Ishikawa (cell line): ENCODE measurements around the gene ZNF607.
A peak's percentile ranks its signal among the peaks of the same experiment; 100 is the strongest.

ENCODE experiments used
- CEBPB ChIP-seq: IDR thresholded peaks from 2 replicates; pipeline ENCODE4 v1.6.1; 2012
- CREB1 ChIP-seq: IDR thresholded peaks from 2 replicates; pipeline ENCODE4 v1.6.1; 2012; ENCODE audit warnings: low read depth
- NFIC ChIP-seq: IDR thresholded peaks from 2 replicates; pipeline ENCODE4 v1.6.1; 2012
- RAD21 ChIP-seq: IDR thresholded peaks from 2 replicates; pipeline ENCODE4 v1.6.1; 2012; ENCODE audit warnings: low read depth
- REST ChIP-seq: IDR thresholded peaks from 2 replicates; pipeline ENCODE4 v1.6.1; 2012; ENCODE audit warnings: low read depth, mild to moderate bottlenecking
- TAF1 ChIP-seq: IDR thresholded peaks from 2 replicates; pipeline ENCODE4 v1.6.1; 2012; ENCODE audit warnings: low read depth, mild to moderate bottlenecking
- TCF12 ChIP-seq: IDR thresholded peaks from 2 replicates; pipeline ENCODE4 v1.6.1; 2012; ENCODE audit warnings: low read depth
- USF1 ChIP-seq: IDR thresholded peaks from 2 replicates; pipeline ENCODE4 v1.6.1; 2012
- YY1 ChIP-seq: IDR thresholded peaks from 2 replicates; pipeline ENCODE4 v1.6.1; 2012; ENCODE audit warnings: low read depth
- TF ChIP-seq, protein P1 (sequence below): IDR thresholded peaks from 2 replicates; pipeline ENCODE4 v1.6.1; 2012

Gene ZNF607

GRCh38 chr19:37654629-37655300 lies 64.8 kb downstream of the ZNF607 start:
- TF ChIP-seq REST (peak; percentile 30; the same call in 1 of the 2 replicates), NFIC (no peak)
- TF ChIP-seq, protein P1, sequence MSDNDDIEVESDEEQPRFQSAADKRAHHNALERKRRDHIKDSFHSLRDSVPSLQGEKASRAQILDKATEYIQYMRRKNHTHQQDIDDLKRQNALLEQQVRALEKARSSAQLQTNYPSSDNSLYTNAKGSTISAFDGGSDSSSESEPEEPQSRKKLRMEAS: peak; percentile 27; the same call in 1 of the 2 replicates

GRCh38 chr19:37654118-37654517 lies 65.4 kb downstream of the ZNF607 start:
- no peak for TF ChIP-seq USF1
- TF ChIP-seq CEBPB: no peak
- no peak for TF ChIP-seq TAF1
- no peak for TF ChIP-seq TCF12
- no peak for TF ChIP-seq RAD21
- no peak for TF ChIP-seq YY1
- TF ChIP-seq CREB1: no peak
- no peak for TF ChIP-seq REST
- TF ChIP-seq, protein P1: no peak
